Suprapubic skin (tissue), 4 donors: Measurements from ENCODE around the gene NUDT4. TPM values are rescaled to one million over a fixed set of nuclear protein-coding genes. Genes with fewer than 3 reads are reported as not detected.
"Not testable (repeated sequence)": the region's sequence is repeated elsewhere in the genome, so short reads cannot be mapped to it uniquely, and the experiment has no call there.

Source experiments
- DNase-seq, 2 donors: peaks; one replicate each; pipeline ENCODE4 v3.0.0-alpha.2; 2019; ENCODE audit warnings: low spot score in 2 of 2
- H3K27ac ChIP-seq: fragments of 200-600 bp; sonication (generic); one replicate; pipeline ENCODE4 v1.5.1; 2019
- H3K27me3 ChIP-seq: fragments of 200-600 bp; sonication (generic); one replicate; pipeline ENCODE4 v1.5.1; 2019
- H3K36me3 ChIP-seq: fragments of 200-600 bp; sonication (generic); one replicate; pipeline ENCODE4 v1.5.1; 2019
- H3K4me1 ChIP-seq: fragments of 200-600 bp; sonication (generic); one replicate; pipeline ENCODE4 v1.5.1; 2019
- H3K4me3 ChIP-seq: fragments of 200-600 bp; sonication (generic); one replicate; pipeline ENCODE4 v1.5.1; 2019; ENCODE audit warnings: mild to moderate bottlenecking
- H3K9me3 ChIP-seq: fragments of 200-600 bp; sonication (generic); one replicate; pipeline ENCODE4 v1.5.1; 2019
- CTCF ChIP-seq, 2 donors: fragments of 200-600 bp in 1 of 2; fragments of 450-650 bp in 1 of 2; sonication (generic) in 1 of 2; IDR thresholded peaks; one replicate each; pipeline ENCODE4 v1.5.1; 2016 to 2019; ENCODE audit warnings: antibody characterized with exemption in 2 of 2, mild to moderate bottlenecking in 1 of 2, moderate library complexity in 1 of 2
- EP300 ChIP-seq: sonication (generic); formaldehyde crosslinking; IDR thresholded peaks from one replicate; pipeline ENCODE4 v1.6.1; 2017; ENCODE audit warnings: antibody characterized with exemption
- POLR2A ChIP-seq, 2 donors: fragments of 450-650 bp; IDR thresholded peaks; one replicate each; pipeline ENCODE4 v1.6.1; 2017; ENCODE audit warnings: antibody characterized with exemption in 2 of 2, mild to moderate bottlenecking in 2 of 2, moderate library complexity in 2 of 2
- POLR2AphosphoS5 ChIP-seq, 3 donors: sonication (generic); formaldehyde crosslinking; IDR thresholded peaks; one replicate each; pipeline ENCODE4 v1.6.1; 2017; ENCODE audit warnings: antibody characterized with exemption in 3 of 3
- WGBS: methylation state at CpG from one replicate; pipeline ENCODE4 v1.1.5; 2018; 5-methylcytosine and 5-hydroxymethylcytosine counted together
- total RNA-seq, 4 donors: library from RNA; depleted of rRNA; stranded (reverse); fragments of >200 nt; gene quantifications; one replicate each; pipeline ENCODE4 v1.1.0, GENCODE V29; 2016

NUDT4 gene
- total RNA-seq, 4 donors from 2014 or later: 27.1 to 46.7 (median 34.5) TPM

- 61% methylated on average over 2 of the region's 2 CpGs for WGBS
- Histone ChIP-seq H3K9me3 (no peaks in the 10 kb centered on the region), H3K4me1 (no peaks in the 10 kb centered on the region), H3K4me3 (no peak overlapping the region), H3K27me3 (no peaks in the 10 kb centered on the region), H3K27ac (no peak overlapping the region), H3K36me3 (peaks cover 20% of the 10 kb centered on the region)
- TF ChIP-seq CTCF (IDR thresholded peaks at IDR 0.05) (no peak), POLR2A (IDR thresholded peaks at IDR 0.05) (no peak), POLR2AphosphoS5 (IDR thresholded peaks at IDR 0.05) (no peak), EP300 (no peak)
- no peak for DNase-seq
Measured at GRCh38 chr12:93393425-93393824, 15.7 kb downstream of the NUDT4 start.

- Histone ChIP-seq H3K4me1 (no peaks in the 10 kb centered on the region), H3K4me3 (no peak overlapping the region), H3K27ac (no peak overlapping the region), H3K9me3 (no peaks in the 10 kb centered on the region), H3K36me3 (peaks cover 26% of the 10 kb centered on the region), H3K27me3 (no peaks in the 10 kb centered on the region)
- TF ChIP-seq CTCF (IDR thresholded peaks at IDR 0.05) (no peak), EP300 (no peak), POLR2AphosphoS5 (IDR thresholded peaks at IDR 0.05) (no peak), POLR2A (IDR thresholded peaks at IDR 0.05) (no peak)
- 84% methylated on average over 12 of the region's 12 CpGs for WGBS
- no peak for DNase-seq
Measured at GRCh38 chr12:93397412-93397811, 19.7 kb downstream of the NUDT4 start.

- 63% methylated on average over 2 of the region's 5 CpGs for WGBS
- H3K9me3 ChIP-seq, H3K4me1 ChIP-seq, DNase-seq, H3K27ac ChIP-seq, H3K4me3 ChIP-seq, H3K27me3 ChIP-seq: not testable (repeated sequence)
- H3K36me3 ChIP-seq: peaks cover 26% of the 10 kb centered on the region
Measured at GRCh38 chr12:93399183-93399863, 21.6 kb downstream of the NUDT4 start.

GRCh38 chr12:93402333-93403311 is 24.9 kb downstream of the NUDT4 start:
- TF ChIP-seq POLR2A (IDR thresholded peaks at IDR 0.05) (no peak), POLR2AphosphoS5 (IDR thresholded peaks at IDR 0.05) (no peak)
- H3K36me3 ChIP-seq: peaks cover 23% of the 10 kb centered on the region
- 90% methylated on average over 11 of the region's 11 CpGs for whole genome bisulfite sequencing

GRCh38 chr12:93403988-93404803 is 26.5 kb downstream of the NUDT4 start:
- Histone ChIP-seq H3K9me3 (no peaks in the 10 kb centered on the region), H3K36me3 (peaks cover 12% of the 10 kb centered on the region), H3K27ac (no peak overlapping the region), H3K4me1 (peaks cover 13% of the 10 kb centered on the region), H3K27me3 (no peaks in the 10 kb centered on the region), H3K4me3 (no peak overlapping the region)
- DNase-seq: no peak
- 83% methylated on average over 7 of the region's 7 CpGs for WGBS
- no peak for TF ChIP-seq EP300
- TF ChIP-seq POLR2A (IDR thresholded peaks at IDR 0.05): no peak
- TF ChIP-seq CTCF (IDR thresholded peaks at IDR 0.05): no peak
- TF ChIP-seq POLR2AphosphoS5 (IDR thresholded peaks at IDR 0.05): no peak

More at GRCh38 chr12:93402333-93403311, 24.9 kb downstream of the NUDT4 start:
- Histone ChIP-seq H3K27me3 (no peaks in the 10 kb centered on the region), H3K4me1 (peaks cover 13% of the 10 kb centered on the region), H3K27ac (no peak overlapping the region), H3K4me3 (no peak overlapping the region), H3K9me3 (no peaks in the 10 kb centered on the region)
- DNase-seq: no peak
